Measurements from ENCODE around the gene ACAT2.
"Not testable (repeated sequence)": the region's sequence is repeated elsewhere in the genome, so short reads cannot be mapped to it uniquely, and the experiment has no call there.

ACAT2 gene

GRCh38 chr6:159809149-159809548, 47.3 kb downstream of the ACAT2 start:
- no peak for DNase-seq (ENCODE audit: low read depth in 2 of 2)

GRCh38 chr6:159813781-159814180, 51.9 kb downstream of the ACAT2 start:
- no peak for DNase-seq (ENCODE audit: low read depth in 2 of 2)

- no peak for DNase-seq (ENCODE audit: low read depth in 2 of 2)
Observed at GRCh38 chr6:159815410-159815809, 53.6 kb downstream of the ACAT2 start.

GRCh38 chr6:159816775-159817174, 54.9 kb downstream of the ACAT2 start:
- not testable (repeated sequence) for DNase-seq (ENCODE audit: low read depth in 2 of 2)

GRCh38 chr6:159817951-159818739, 56.3 kb downstream of the ACAT2 start:
- DNase-seq (ENCODE audit: low read depth in 2 of 2) = no peak

GRCh38 chr6:159819098-159819497, 57.3 kb downstream of the ACAT2 start:
- no peak for DNase-seq (ENCODE audit: low read depth in 2 of 2)

GRCh38 chr6:159819932-159820640, 58.2 kb downstream of the ACAT2 start:
- no peak for DNase-seq (ENCODE audit: low read depth in 2 of 2)

GRCh38 chr6:159821122-159821521, 59.3 kb downstream of the ACAT2 start:
- no peak for DNase-seq (ENCODE audit: low read depth in 2 of 2)

- DNase-seq (ENCODE audit: low read depth in 2 of 2) = no peak
Observed at GRCh38 chr6:159821726-159822125, 59.9 kb downstream of the ACAT2 start.

- no peak for DNase-seq (ENCODE audit: low read depth in 2 of 2)
Observed at GRCh38 chr6:159823953-159824352, 62.1 kb downstream of the ACAT2 start.

GRCh38 chr6:159824690-159825089, 62.8 kb downstream of the ACAT2 start:
- DNase-seq (ENCODE audit: low read depth in 2 of 2) = not testable (repeated sequence)

- DNase-seq (ENCODE audit: low read depth in 2 of 2) = no peak
Observed at GRCh38 chr6:159826004-159826403, 64.2 kb downstream of the ACAT2 start.

GRCh38 chr6:159826968-159827647, 65.3 kb downstream of the ACAT2 start:
- no peak for DNase-seq (ENCODE audit: low read depth in 2 of 2)

GRCh38 chr6:159828074-159828473, 66.2 kb downstream of the ACAT2 start:
- DNase-seq (ENCODE audit: low read depth in 2 of 2) = no peak

All from stimulated activated CD8-positive, alpha-beta memory T cell treated with anti-CD3 and anti-CD28 coated beads, Interleukin-2, amount 100 ng/mL, for 1 hour (primary cell).